Activated CD4-positive, CD25-positive, alpha-beta regulatory T cell treated with anti-CD3 and anti-CD28 coated beads, Interleukin-2, amount 50 U/mL, for 72 hours (primary cell): ENCODE data around the gene NTSR2.

Experiments used
- DNase-seq: peaks from one replicate; pipeline ENCODE4 v3.0.0; 2021

The NTSR2 gene

GRCh38 chr2:11657195-11657594 is 12.8 kb downstream of the NTSR2 start:
- DNase-seq, result no peak

DNA sequence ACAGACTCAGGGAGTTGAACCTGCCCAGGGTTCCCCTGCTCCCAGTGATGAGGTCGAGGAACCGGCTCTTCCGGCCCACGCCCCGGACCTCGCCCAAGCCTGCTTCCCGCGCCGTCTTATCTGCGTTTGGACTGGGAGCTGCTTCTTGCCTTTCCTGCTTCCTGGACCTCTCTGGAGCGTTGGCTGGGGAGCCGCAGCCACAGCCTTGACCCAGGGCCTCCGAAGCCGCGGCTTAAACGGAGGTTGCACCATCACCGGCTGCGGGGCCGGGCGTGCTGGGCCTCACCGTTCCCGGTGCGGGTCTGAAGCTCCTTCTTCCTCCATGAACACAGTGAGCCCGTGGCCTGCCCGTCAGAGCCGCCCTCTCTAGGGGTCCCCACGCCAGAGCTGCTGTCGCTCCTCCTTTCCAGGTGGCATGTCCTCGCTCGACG is 13.3 kb downstream of the NTSR2 start:
- no peak for DNase-seq

DNA sequence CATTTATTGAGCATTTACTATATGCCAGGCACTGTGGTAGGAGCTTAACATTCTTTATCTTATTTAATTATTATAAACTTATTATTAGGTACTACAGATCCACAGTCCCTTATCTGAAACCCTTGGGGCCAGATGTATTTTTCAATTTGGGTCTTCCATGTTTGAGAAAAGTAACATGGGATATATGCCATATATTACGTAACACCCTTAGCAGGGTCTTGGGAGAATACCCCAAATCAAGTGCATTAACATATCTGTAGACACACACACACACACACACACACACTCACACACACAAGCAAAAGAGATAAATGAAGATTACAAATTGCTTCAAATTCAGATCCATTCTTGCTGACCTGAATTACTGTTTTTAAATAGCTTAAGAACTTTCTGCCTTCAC is 13.7 kb downstream of the NTSR2 start:
- no peak for DNase-seq

GRCh38 chr2:11655495-11655894 is 14.5 kb downstream of the NTSR2 start:
- DNase-seq, result no peak

DNA sequence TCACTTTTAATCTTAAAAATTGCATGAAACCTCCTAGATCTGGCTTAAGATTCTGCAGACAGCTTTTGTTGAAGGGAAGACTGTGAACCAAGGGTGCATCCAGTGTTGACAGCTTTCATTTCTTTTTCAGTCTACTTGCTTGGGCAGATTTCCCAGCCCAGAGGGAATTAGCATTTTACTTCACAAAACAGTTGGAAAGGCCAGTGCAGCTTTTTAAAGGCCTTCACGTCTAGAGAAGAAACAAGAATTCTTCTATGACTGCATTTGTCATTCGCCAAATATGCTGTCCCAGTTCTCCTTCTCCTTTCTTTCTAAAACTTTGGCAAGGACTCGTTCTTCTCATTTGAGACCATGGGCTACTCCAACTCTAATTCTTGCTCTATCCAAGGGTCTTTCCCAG is 17.4 kb downstream of the NTSR2 start:
- DNase-seq, result no peak

GRCh38 chr2:11651856-11652548 is 18.0 kb downstream of the NTSR2 start:
- no peak for DNase-seq

DNA sequence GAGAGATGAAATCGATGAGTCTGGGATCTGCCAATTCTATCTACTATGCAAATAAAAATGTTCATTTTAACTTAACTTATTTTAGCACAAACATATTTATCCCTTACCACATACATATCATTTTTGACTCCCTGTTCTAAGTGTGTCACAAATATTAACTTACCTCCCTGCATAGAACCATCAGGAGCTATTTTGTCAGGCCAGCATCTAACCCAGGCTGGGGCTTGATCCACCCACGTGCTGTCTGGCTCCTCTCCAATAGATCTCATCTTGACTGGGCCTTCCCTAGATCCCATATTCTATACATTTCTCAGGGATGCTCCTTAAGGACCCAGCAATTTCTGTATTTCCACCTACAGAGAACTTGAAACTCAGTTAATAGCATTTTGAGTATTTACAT is 20.9 kb downstream of the NTSR2 start:
- DNase-seq, result no peak

DNA sequence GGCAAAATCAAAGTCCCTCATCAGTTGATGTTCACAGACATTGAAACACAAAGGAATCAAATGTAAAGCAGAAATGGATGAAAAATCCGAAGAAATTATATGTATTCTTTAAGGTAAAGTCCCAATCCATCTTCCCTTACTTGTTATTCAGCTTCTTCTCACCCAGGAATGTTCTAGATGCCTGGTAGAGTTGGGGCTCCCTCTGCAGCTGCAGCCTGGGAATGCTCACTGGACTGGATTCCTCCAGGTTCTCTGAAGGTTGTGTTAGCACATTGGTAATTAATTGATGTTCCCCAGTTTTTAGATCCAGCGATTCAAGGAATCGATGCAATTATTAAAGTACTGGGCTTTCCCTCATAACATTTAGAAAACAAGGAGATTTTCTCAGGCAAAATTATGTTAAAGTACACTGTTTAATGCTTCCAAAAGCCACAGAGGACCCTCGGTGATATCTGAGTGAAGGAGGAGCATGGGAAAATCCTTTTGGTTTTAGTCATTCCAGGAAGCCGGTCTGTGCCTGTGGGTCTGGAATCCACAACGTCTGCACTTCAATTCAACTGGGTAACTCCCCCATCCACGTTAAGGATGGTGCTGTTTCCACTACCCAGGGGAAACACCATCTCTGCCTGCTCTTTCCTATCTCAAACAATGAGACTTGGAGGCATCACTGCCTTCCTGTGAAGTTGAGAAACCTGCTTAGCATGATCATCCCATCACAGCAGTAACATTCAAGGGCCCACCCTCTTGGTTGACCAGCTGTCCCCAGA is 22.0 kb downstream of the NTSR2 start:
- DNase-seq, result no peak

GRCh38 chr2:11646530-11646929 is 23.5 kb downstream of the NTSR2 start:
- no peak for DNase-seq

- DNase-seq, result no peak
Observed at GRCh38 chr2:11644293-11644692, 25.7 kb downstream of the NTSR2 start.

- no peak for DNase-seq
Observed at GRCh38 chr2:11642972-11643371, 27.0 kb downstream of the NTSR2 start.

- no peak for DNase-seq
Observed at GRCh38 chr2:11640132-11640531, 29.9 kb downstream of the NTSR2 start.

GRCh38 chr2:11639503-11639902 is 30.5 kb downstream of the NTSR2 start:
- DNase-seq, result no peak

DNA sequence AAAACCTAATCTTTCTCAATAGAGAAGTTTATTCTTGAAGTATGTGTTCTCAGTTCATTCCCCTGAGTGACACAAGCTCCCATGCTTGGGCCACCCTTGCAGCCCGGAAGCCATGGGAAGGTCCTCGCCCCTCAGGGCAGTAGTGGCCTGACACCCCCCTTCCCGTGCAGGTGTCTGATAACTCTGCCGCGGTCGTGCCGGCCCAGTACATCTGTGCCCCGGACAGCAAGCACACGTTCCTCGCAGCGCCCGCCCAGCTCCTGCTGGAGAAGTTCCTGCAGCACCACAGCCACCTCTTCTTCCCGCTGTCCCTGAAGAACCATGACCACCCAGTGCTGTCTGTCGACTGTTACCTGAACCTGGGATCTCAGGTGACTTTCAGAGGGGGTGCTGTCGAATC is 32.4 kb downstream of the NTSR2 start:
- DNase-seq, result no peak

DNA sequence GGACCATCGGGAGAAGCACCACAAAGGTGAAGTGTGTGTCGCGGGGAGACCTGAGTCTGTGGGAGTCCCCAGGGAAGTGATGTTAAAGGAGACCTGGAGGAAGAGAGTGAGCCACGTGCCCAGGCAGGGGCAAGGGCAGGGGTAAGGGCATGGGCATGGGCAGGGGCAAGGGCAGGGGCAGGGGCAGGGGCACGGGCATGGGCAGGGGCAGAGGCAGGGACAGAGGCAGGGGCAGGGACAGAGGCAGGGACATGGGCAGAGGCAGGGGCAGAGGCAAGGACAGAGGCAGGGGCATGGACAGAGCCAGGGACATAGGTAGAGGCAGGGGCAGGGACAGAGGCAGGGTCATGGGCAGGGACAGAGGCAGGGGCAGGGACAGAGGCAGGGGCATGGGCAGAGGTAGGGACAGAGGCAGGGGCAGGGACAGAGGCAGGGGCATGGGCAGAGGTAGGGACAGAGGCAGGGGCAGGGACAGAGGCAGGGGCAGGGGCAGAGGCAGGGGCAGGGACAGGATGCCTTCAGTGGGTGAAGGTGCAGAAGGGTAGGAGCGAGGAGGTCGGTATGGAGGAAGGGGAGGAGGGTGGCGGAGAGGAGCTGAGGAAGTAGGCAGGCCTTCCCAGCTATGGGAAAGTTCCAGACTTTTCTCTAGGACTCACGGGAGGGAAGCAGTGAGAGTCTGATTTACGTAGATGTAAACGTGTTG is 33.3 kb downstream of the NTSR2 start:
- DNase-seq, result no peak

DNA sequence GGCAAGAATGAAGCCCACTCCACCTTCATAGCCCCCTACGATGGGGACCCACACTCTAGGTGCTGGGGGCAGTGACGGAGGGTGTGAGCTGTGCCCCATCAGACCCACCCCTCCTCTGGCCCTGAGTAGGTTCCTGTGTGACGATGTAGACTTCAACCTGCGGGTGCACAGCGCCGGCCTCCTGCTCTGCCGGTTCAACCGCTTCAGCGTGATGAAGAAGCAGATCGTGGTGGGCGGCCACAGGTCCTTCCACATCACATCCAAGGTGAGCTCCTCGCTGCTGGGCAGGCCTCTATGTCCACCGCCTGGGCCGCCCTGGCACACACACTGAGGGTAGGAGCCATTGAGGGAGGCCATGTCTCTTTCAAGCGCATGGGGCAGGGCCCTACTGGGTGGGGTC is 34.9 kb downstream of the NTSR2 start:
- DNase-seq, result no peak

- DNase-seq, result no peak
Observed at GRCh38 chr2:11634584-11634983, 35.4 kb downstream of the NTSR2 start.

GRCh38 chr2:11633923-11634478 is 36.0 kb downstream of the NTSR2 start:
- no peak for DNase-seq

GRCh38 chr2:11631462-11631861 is 38.5 kb downstream of the NTSR2 start:
- no peak for DNase-seq

DNA sequence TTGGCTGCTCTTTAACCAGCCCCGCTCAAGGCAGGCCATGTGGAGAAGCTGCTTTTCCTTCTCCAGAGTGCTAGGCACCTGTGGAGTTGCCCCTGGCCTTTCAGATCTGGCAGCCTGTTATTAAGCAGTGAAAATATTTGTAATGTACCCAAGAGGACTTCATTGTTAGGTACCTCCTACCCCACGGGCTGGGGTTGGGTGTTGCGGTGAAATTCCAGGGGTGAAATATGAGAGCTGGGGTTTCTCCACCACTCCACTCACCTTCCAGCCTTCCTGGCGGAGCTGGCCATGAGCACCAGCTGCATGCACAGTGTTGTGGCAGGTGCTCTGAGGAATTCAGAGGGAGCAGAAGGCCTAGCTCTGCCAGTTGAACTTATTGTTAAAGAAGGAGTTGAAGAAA is 39.1 kb downstream of the NTSR2 start:
- DNase-seq, result no peak

- no peak for DNase-seq
Observed at GRCh38 chr2:11629851-11630250, 40.1 kb downstream of the NTSR2 start.

DNA sequence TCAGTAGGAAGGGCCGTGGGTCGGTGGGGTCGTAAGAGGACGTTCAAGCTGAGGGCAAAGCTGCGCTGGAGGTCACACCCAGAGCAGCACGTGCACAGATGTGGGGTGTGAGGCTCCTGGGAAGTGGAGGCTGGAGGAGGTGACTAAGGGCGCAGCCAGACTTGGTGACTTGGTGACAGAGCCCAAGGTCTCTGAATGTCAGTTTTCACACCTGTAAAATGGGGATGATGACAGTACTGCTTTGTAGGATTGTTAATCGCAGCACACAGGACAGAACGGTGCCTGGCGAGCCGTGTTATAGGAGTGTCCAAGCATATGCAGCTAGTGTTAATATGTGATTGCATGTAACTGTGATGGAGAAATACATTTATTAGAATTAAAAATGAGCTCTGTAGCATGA is 40.8 kb downstream of the NTSR2 start:
- DNase-seq, result no peak

DNA sequence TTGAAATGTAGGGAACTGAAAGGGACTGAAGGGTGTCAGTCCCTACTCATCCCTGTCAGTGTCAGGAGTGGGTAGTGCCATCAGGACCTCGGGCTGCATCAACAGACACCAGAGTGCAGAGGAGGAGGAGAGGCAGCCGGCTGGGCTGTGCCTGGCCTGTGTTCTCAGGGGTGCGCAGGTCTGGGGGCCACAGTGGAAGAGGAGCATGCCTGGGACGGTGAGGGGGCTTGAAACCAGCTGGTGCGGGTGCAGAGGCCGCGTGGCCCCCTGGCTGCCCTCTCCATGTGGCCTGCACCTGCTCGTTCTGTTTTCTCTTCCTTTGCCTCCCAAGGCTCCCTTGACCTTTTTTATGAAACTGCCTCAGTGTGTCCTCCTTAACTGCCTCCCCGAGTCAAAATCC is 41.3 kb downstream of the NTSR2 start:
- no peak for DNase-seq

- no peak for DNase-seq
Observed at GRCh38 chr2:11625671-11626070, 44.3 kb downstream of the NTSR2 start.
